ENCODE data around the gene DOK4.

DNA sequence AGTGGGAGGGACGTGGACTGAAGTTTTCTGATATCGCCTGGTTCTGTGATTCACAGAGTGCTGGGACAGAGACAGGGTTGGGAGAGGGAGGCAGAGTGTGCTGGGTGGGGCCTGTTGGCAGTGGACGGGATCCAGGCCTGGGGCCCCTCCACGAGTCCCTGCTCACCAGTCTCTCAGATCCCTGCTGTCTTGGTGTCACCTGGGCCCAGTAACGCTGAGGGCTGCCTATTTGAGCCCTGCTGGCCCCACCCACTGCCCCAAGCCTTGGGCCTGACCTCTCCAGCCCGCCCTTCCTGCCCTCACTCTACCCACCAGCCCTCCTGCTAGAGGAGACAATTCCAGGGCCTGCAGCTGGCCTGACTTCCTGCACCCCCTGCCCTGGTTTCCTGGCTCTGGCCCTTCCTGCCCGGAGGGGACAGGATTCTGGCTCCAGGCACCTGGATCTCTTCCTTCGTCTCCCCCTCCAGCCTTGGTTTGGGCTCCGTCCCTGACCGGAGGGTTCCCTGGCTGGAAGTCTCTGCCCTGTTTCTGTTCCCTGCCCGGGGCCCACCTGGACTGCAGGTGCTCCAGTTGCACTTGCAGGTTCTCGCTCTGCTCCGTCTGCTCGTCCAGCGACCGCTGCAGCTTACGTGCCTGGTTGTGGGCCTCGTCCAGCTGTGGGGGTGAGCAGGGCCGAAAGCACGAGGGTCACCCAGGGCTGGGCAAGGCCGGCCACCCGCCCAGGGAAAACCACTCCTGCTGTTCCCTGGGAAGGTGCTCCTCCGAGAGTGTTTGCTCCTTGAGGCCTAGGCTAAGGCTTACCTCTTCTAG, 28.7 kb upstream of the DOK4 start:
- TF ChIP-seq, protein P1, sequence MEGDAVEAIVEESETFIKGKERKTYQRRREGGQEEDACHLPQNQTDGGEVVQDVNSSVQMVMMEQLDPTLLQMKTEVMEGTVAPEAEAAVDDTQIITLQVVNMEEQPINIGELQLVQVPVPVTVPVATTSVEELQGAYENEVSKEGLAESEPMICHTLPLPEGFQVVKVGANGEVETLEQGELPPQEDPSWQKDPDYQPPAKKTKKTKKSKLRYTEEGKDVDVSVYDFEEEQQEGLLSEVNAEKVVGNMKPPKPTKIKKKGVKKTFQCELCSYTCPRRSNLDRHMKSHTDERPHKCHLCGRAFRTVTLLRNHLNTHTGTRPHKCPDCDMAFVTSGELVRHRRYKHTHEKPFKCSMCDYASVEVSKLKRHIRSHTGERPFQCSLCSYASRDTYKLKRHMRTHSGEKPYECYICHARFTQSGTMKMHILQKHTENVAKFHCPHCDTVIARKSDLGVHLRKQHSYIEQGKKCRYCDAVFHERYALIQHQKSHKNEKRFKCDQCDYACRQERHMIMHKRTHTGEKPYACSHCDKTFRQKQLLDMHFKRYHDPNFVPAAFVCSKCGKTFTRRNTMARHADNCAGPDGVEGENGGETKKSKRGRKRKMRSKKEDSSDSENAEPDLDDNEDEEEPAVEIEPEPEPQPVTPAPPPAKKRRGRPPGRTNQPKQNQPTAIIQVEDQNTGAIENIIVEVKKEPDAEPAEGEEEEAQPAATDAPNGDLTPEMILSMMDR (IDR thresholded peaks at IDR 0.05), result no peak
- no peak for TF ChIP-seq POLR2AphosphoS5 (IDR thresholded peaks at IDR 0.05; ENCODE audit: low read depth, low read length)
- TF ChIP-seq, protein P2, sequence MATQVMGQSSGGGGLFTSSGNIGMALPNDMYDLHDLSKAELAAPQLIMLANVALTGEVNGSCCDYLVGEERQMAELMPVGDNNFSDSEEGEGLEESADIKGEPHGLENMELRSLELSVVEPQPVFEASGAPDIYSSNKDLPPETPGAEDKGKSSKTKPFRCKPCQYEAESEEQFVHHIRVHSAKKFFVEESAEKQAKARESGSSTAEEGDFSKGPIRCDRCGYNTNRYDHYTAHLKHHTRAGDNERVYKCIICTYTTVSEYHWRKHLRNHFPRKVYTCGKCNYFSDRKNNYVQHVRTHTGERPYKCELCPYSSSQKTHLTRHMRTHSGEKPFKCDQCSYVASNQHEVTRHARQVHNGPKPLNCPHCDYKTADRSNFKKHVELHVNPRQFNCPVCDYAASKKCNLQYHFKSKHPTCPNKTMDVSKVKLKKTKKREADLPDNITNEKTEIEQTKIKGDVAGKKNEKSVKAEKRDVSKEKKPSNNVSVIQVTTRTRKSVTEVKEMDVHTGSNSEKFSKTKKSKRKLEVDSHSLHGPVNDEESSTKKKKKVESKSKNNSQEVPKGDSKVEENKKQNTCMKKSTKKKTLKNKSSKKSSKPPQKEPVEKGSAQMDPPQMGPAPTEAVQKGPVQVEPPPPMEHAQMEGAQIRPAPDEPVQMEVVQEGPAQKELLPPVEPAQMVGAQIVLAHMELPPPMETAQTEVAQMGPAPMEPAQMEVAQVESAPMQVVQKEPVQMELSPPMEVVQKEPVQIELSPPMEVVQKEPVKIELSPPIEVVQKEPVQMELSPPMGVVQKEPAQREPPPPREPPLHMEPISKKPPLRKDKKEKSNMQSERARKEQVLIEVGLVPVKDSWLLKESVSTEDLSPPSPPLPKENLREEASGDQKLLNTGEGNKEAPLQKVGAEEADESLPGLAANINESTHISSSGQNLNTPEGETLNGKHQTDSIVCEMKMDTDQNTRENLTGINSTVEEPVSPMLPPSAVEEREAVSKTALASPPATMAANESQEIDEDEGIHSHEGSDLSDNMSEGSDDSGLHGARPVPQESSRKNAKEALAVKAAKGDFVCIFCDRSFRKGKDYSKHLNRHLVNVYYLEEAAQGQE (IDR thresholded peaks at IDR 0.05; ENCODE audit: insufficient read depth in 1 of 2, low read depth in 2 of 2, low read length in 1 of 2), result no peak
- TF ChIP-seq SIN3A (IDR thresholded peaks at IDR 0.05; ENCODE audit: borderline replicate concordance, insufficient read depth, low read depth, low read length), result no peak

Measured in Panc1 (cell line).